ENCODE measurements around the gene SLC18A2. TPM values are rescaled to one million over a fixed set of nuclear protein-coding genes. Genes with fewer than 3 reads are reported as not detected.
"Not testable (repeated sequence)": the region's sequence is repeated elsewhere in the genome, so short reads cannot be mapped to it uniquely, and the experiment has no call there.

The SLC18A2 gene
- total RNA-seq, 2 experiments from 2014 or later, result 0.14 to 0.21 TPM

DNA sequence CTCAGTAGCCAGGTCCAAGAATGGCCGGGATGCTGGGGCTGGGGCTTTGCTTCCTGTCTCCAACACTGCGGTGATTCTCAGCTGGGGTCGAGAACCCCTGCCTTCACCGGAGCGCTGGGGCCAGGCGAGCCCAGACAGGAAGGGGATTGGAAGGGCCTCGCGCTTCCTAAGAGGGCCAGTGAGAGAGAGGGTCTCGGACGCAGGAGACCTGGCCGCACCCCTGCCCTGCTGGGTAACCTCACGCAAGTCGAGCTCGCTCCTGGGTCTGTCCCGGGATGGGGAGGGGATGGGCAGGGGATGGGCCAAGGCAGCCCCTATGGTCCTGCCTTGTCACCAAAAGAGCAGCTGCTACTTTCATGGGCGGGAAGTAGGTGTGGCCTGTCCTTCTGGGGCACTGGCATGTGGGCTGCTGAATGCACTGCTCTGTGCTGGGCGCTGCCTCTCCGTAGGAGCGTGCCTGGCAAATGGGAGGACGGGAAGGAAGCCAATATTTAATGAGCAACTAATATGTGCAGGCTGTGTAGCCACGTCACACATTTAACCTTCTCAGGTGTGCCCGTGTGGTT lies 23.6 kb upstream of the SLC18A2 start:
- ATAC-seq, result peak; percentile 67
- Mint-ChIP-seq H3K9me3 (ENCODE audit: low read depth) (no peaks in the 10 kb centered on the region), H3K27ac (no peak overlapping the region), H3K4me3 (peak overlapping the region; percentile 63), H3K4me1 (peaks cover 3% of the 10 kb centered on the region), H3K27me3 (peaks cover 26% of the 10 kb centered on the region), H3K36me3 (ENCODE audit: low read depth) (no peaks in the 10 kb centered on the region)
- ChIA-PET POLR2A (interaction anchor here (0.6 kb wide), 2 partner anchors 43 to 445 kb away, joined by 3 to 4 read pairs; no protein-coding TSS in a partner anchor), CTCF (interaction anchor here (0.6 to 4.6 kb wide), 40 partner anchors 9 to 1467 kb away, joined by 3 to 92 read pairs (median 4); no protein-coding TSS in a partner anchor)
- intact Hi-C loops (cut with DNase I, micrococcal nuclease), result loop anchor here (1.0 to 5.0 kb wide), 5 partner anchors 103 to 1024 kb away; partner anchors contain the start of gene PDZD8 (in 1 of the 2)
- DNase-seq, result peak; percentile 38

GRCh38 chr10:117218654-117219053 lies 22.3 kb upstream of the SLC18A2 start:
- Mint-ChIP-seq H3K9me3 (ENCODE audit: low read depth) (no peaks in the 10 kb centered on the region), H3K27me3 (peaks cover 21% of the 10 kb centered on the region), H3K27ac (no peak overlapping the region), H3K4me1 (peaks cover 3% of the 10 kb centered on the region), H3K4me3 (no peak overlapping the region), H3K36me3 (ENCODE audit: low read depth) (no peaks in the 10 kb centered on the region)
- ATAC-seq (no peak), DNase-seq (no peak)
- intact Hi-C loops (cut with DNase I, micrococcal nuclease), result loop anchor here in 1 of 2 experiments (5.0 kb wide), 1 partner anchor 224 kb away; no protein-coding TSS in a partner anchor
- ChIA-PET POLR2A (no interaction called here), CTCF (interaction anchor here (0.6 to 4.6 kb wide), 3 partner anchors 8 to 229 kb away, joined by 3 to 92 read pairs (median 3); no protein-coding TSS in a partner anchor)

DNA sequence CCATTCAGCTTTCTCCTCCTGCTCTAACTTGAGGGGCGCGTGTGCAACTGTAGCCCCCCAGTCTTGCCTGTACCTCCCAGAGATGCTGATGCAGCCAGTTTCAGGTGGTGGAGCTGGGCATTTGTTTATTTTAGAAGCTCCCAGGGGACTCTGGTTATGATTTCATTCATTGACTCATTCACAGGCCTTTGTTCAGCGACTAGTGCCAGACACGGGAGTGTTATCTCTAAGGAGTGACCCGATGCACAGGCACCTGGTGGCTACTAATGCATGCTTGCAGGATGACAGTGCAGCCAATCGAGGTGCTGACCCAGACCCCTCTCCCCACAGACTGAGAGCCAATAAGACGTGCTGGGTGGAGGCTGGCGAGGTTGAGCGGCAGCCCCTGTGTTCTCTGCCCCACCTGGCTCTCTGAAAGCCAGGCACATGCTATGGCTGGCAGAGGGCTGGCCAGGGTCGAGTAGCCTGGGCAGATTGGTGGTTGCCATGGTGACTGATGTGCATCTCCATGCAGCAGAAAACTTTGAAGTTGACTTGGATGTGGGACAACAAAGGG lies 19.7 kb upstream of the SLC18A2 start:
- ChIA-PET POLR2A (no interaction called here), CTCF (interaction anchor here (1.2 kb wide), 1 partner anchor 97 kb away, joined by 3 read pairs; no protein-coding TSS in a partner anchor)
- no peaks in the 10 kb centered on the region for H3K9me3 Mint-ChIP-seq (ENCODE audit: low read depth)
- no peak for ATAC-seq
- peaks cover 3% of the 10 kb centered on the region for H3K4me1 Mint-ChIP-seq
- no peak overlapping the region for H3K27ac Mint-ChIP-seq
- H3K27me3 Mint-ChIP-seq, result peaks cover 5% of the 10 kb centered on the region
- DNase-seq, result no peak
- H3K36me3 Mint-ChIP-seq (ENCODE audit: low read depth), result no peaks in the 10 kb centered on the region
- intact Hi-C loops (cut with DNase I, micrococcal nuclease), result no loop called here
- no peak overlapping the region for H3K4me3 Mint-ChIP-seq

DNA sequence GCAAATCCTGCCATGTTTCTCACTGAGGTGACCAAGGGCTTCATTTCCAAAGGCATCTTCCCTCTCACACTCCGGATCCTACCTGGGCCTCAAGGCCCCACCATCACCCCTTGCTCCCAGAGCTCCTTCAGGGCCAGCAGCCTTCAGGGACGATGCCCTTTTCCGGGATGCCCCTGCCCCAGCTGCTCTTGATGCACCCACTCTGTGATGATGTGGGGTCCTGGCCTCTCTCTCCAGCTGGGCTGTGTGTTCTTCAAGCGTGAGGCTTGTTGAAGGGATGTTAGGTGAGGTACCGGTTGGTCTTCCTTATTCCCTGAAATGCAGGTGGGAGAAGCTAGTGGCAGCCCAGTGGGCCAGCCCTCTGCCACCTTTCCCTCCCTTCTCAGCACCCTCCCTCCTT lies 18.4 kb upstream of the SLC18A2 start:
- POLR2A ChIA-PET, result no interaction called here
- intact Hi-C loops (cut with DNase I, micrococcal nuclease), result no loop called here
- ATAC-seq (no peak), DNase-seq (no peak)
- peaks cover 4% of the 10 kb centered on the region for H3K27me3 Mint-ChIP-seq
- no peaks in the 10 kb centered on the region for H3K9me3 Mint-ChIP-seq (ENCODE audit: low read depth)
- no peaks in the 10 kb centered on the region for H3K36me3 Mint-ChIP-seq (ENCODE audit: low read depth)
- H3K4me1 Mint-ChIP-seq, result no peaks in the 10 kb centered on the region
- H3K4me3 Mint-ChIP-seq, result no peak overlapping the region
- H3K27ac Mint-ChIP-seq, result no peak overlapping the region
- CTCF ChIA-PET, result interaction anchor here (0.5 to 0.6 kb wide), 2 partner anchors 23 to 194 kb away, joined by 3 read pairs; no protein-coding TSS in a partner anchor

- no peak for ATAC-seq
- ChIA-PET CTCF (interaction anchor here (0.5 to 0.7 kb wide), 3 partner anchors 24 to 344 kb away, joined by 3 read pairs; no protein-coding TSS in a partner anchor), POLR2A (no interaction called here)
- H3K9me3 Mint-ChIP-seq (ENCODE audit: low read depth), result no peaks in the 10 kb centered on the region
- H3K4me1 Mint-ChIP-seq, result no peaks in the 10 kb centered on the region
- H3K27ac Mint-ChIP-seq, result no peak overlapping the region
- no peaks in the 10 kb centered on the region for H3K36me3 Mint-ChIP-seq (ENCODE audit: low read depth)
- H3K27me3 Mint-ChIP-seq, result peaks cover 4% of the 10 kb centered on the region
- H3K4me3 Mint-ChIP-seq, result no peak overlapping the region
- intact Hi-C loops (cut with DNase I, micrococcal nuclease), result no loop called here
- DNase-seq, result no peak
Observed at GRCh38 chr10:117222976-117223692, 17.8 kb upstream of the SLC18A2 start.

GRCh38 chr10:117223693-117224430 lies 17.1 kb upstream of the SLC18A2 start:
- POLR2A ChIA-PET, result no interaction called here

GRCh38 chr10:117224881-117225280 lies 16.0 kb upstream of the SLC18A2 start:
- no peak for DNase-seq
- Mint-ChIP-seq H3K9me3 (ENCODE audit: low read depth) (no peaks in the 10 kb centered on the region), H3K27me3 (peaks cover 4% of the 10 kb centered on the region), H3K27ac (no peak overlapping the region), H3K36me3 (ENCODE audit: low read depth) (no peaks in the 10 kb centered on the region), H3K4me3 (no peak overlapping the region), H3K4me1 (no peaks in the 10 kb centered on the region)
- ChIA-PET POLR2A (no interaction called here), CTCF (interaction anchor here (1.0 to 4.0 kb wide), 2 partner anchors 9 to 423 kb away, joined by 3 to 26 read pairs; no protein-coding TSS in a partner anchor)
- no peak for ATAC-seq
- intact Hi-C loops (cut with DNase I, micrococcal nuclease), result no loop called here

More at GRCh38 chr10:117223693-117224430, 17.1 kb upstream of the SLC18A2 start:
- Mint-ChIP-seq H3K27me3 (peaks cover 4% of the 10 kb centered on the region), H3K27ac (no peak overlapping the region), H3K36me3 (ENCODE audit: low read depth) (no peaks in the 10 kb centered on the region), H3K9me3 (ENCODE audit: low read depth) (no peaks in the 10 kb centered on the region), H3K4me1 (no peaks in the 10 kb centered on the region), H3K4me3 (no peak overlapping the region)
- DNase-seq (no peak), ATAC-seq (no peak)
- intact Hi-C loops (cut with DNase I, micrococcal nuclease), result no loop called here
- CTCF ChIA-PET, result interaction anchor here (0.7 kb wide), 1 partner anchor 343 kb away, joined by 3 read pairs; no protein-coding TSS in a partner anchor

DNA sequence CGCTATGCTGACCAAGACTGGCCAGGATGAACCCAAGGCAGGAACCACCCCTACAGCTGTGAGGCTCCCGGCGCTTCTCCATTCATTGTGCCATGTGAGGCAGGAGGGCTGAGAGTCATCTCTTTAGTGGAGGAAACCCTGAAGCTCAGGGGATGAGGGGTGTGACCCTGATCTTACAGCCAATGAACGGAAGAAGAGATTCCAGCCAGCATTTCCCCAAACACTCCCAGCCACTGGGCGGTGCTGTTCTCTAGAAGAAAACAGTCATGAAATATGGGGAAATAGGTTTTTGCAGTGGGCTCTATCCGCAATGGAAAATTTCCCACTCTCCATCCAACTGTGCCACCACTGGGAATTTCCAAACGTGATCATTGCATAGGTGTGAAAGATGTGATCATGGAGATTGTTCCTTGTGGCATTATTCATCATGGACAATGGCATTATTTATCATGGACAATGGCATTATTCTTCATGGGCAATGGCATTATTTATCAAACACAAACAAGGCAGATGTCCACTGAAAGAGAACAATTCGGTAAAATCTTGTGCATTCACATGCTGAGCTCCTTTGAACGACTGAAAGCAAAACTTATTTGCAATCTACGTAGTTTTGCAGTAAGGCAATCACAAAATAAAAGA lies 14.0 kb upstream of the SLC18A2 start:
- ATAC-seq (peak; percentile 39), DNase-seq (peak; percentile 37)
- H3K27ac Mint-ChIP-seq, result no peak overlapping the region
- H3K36me3 Mint-ChIP-seq (ENCODE audit: low read depth), result no peaks in the 10 kb centered on the region
- intact Hi-C loops (cut with DNase I, micrococcal nuclease), result no loop called here
- H3K9me3 Mint-ChIP-seq (ENCODE audit: low read depth), result peaks cover 2% of the 10 kb centered on the region
- CTCF ChIA-PET, result interaction anchor here (0.7 to 4.0 kb wide), 3 partner anchors 8 to 93 kb away, joined by 3 to 26 read pairs (median 5); no protein-coding TSS in a partner anchor
- H3K4me1 Mint-ChIP-seq, result no peaks in the 10 kb centered on the region
- H3K27me3 Mint-ChIP-seq, result peaks cover 18% of the 10 kb centered on the region
- H3K4me3 Mint-ChIP-seq, result no peak overlapping the region
- POLR2A ChIA-PET, result no interaction called here

GRCh38 chr10:117228210-117228609 lies 12.7 kb upstream of the SLC18A2 start:
- Mint-ChIP-seq H3K27me3 (peaks cover 20% of the 10 kb centered on the region), H3K4me3 (no peak overlapping the region), H3K36me3 (ENCODE audit: low read depth) (no peaks in the 10 kb centered on the region), H3K9me3 (ENCODE audit: low read depth) (peaks cover 2% of the 10 kb centered on the region), H3K4me1 (no peaks in the 10 kb centered on the region), H3K27ac (no peak overlapping the region)
- ATAC-seq (no peak), DNase-seq (no peak)
- POLR2A ChIA-PET, result no interaction called here
- intact Hi-C loops (cut with DNase I, micrococcal nuclease), result no loop called here
- CTCF ChIA-PET, result interaction anchor here (0.6 to 4.0 kb wide), 2 partner anchors 12 to 596 kb away, joined by 3 to 26 read pairs; no protein-coding TSS in a partner anchor

DNA sequence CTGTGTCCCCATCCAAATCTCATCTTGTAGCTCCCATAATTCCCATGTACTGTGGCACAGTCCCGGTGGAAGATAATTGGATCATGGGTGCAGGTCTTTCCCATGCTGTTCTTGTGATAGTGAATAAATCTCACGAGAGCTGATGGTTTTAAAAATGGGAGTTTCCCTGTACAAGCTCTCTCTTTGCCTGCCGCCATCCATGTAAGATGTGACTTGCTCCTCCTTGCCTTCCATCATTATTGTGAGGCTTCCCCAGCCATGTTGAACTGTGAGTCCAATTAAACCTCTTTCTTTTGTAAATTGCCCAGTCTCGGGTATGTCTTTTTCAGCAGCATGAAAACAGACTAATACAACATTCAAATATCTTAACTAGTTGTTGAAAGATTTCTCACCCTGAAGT lies 10.8 kb upstream of the SLC18A2 start:
- POLR2A ChIA-PET, result not testable (repeated sequence)

More for the DNA sequence above, 10.8 kb upstream of the SLC18A2 start:
- DNase-seq; H3K4me3 Mint-ChIP-seq; intact Hi-C loops (cut with DNase I, micrococcal nuclease); ATAC-seq; H3K4me1 Mint-ChIP-seq; H3K36me3 Mint-ChIP-seq (ENCODE audit: low read depth); H3K9me3 Mint-ChIP-seq (ENCODE audit: low read depth); H3K27ac Mint-ChIP-seq: not testable (repeated sequence)
- H3K27me3 Mint-ChIP-seq, result peaks cover 23% of the 10 kb centered on the region
- CTCF ChIA-PET, result interaction anchor here (0.6 to 1.0 kb wide), 2 partner anchors 13 to 625 kb away, joined by 3 read pairs; no protein-coding TSS in a partner anchor

All from activated CD4-positive, alpha-beta T cell treated with anti-CD3 and anti-CD28 coated beads for 36 hours (primary cell).